HG03432 (cell line): ENCODE data around the gene PVALB.

Source experiments
- ATAC-seq: cut with Tn5 transposase; IDR thresholded peaks from one replicate; pipeline ENCODE4 v1.9.1; 2021; ENCODE audit warnings: mild to moderate bottlenecking, moderate library complexity; ENCODE audit not compliant: unreplicated experiment

Gene PVALB

DNA sequence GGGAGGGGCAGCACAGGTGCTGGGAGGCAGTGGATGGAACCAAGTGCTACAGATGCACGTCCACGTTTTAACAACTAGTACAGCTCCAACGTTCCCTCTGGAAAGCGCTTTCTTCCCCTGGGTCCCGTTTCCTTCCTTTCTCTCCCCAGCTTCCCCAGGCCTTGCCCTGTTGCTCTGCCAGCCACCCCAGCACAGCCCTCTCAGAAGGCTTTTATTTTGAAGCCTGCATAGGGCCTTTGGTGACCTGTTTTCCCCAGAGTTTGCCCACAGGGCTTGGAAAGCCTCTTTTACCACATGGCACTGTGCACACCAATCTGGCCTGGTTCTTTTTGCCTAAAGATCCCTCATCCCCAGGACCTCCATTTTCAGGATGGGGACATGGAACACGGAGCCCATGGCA lies 30.1 kb upstream of the PVALB start:
- ATAC-seq, result no peak

- no peak for ATAC-seq
These were observed 29.4 kb upstream of the PVALB start for GRCh38 chr22:36846271-36846670.

DNA sequence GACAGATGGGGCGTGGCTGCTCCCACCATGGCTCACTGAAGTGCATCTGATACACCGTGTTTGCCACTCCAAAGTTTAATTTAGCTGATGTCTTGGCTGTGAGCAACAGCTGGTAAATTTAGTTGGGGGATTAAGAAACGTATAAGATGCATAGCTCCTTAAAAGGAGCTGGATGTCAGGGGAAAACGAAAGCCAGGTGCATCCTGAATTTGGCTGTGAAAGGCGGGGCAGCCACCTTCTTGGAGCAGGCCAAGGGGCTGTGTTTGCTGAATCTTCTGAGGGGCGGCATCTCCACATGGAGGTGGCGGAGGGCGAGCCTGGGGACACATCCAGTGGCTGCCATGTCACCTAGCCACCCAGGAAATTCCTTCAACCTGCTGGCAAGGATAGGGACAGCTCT lies 23.3 kb upstream of the PVALB start:
- ATAC-seq, result no peak

DNA sequence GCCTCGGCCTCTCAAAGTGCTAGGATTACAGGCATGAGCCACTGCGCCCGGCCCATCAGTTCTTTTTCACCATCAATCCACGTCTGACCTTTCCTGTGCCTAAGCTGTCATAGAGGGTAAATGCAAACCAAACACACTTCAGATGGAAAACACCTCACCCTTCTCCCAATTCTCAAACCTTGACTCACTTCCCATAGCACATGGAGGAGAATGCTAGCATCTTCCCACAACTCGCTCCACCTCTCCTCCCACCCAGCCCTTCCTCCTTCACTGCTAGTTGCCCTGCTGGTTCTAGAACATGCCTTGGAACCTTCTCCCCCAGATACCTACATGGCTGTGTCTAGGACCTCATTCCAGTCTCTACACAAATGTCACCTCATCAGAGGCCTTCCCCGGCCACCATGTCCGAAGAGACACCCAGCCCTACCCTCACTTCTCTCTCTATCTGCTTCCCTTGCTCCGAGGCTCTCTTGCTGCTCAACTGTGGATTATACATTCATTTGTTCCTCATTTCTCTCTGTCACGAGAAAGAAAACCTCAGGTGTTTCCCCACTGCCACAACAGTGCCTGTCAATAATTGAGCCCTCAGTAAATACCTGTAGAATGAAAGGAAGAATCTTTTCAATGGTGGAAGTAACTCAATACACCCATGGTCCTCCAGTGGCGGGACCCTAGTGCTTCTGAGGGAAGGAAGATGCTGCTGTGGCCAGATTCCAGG lies 22.7 kb upstream of the PVALB start:
- no peak for ATAC-seq

GRCh38 chr22:36838119-36839030 lies 21.5 kb upstream of the PVALB start:
- no peak for ATAC-seq

GRCh38 chr22:36835903-36836302 lies 19.1 kb upstream of the PVALB start:
- no peak for ATAC-seq

DNA sequence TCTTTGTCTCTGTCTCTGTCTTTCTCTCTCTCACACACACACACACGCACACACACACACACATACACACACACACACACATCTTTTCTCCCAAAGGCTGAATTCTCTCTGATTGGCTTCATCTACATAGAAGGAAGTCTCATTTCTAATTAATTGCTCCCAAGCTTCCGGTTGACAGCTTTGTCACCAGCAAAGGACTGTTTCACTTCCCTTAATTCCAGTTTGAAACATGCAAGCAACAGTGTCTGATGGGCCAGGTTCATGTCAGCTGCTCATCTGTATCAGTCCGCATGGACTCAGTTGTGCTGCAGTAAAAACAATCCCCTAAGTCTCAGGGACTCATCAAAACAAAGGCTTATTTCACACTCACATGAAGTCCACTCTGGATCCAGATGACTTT lies 16.2 kb upstream of the PVALB start:
- no peak for ATAC-seq

- no peak for ATAC-seq
These were observed 14.9 kb upstream of the PVALB start for GRCh38 chr22:36831717-36832116.

DNA sequence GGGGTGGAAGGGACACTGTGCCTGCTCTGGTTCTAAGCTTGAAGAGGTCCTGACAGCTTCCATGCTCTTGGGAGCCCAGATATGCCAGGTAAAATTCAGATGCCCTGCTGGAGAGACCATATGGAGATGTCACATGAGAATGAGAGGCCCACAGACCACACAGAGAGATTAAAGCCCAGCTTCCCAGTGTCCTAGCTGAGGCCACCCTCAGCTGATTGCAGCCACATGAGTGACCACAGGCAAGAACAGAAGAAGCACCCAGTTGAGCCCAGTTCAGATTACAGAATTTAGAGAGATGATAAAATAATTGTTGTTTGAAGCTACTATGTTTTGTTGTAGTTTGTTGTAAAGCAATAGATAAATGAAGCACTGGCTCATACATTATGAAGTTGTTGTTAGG lies 14.4 kb upstream of the PVALB start:
- ATAC-seq, result no peak

GRCh38 chr22:36830601-36831000 lies 13.8 kb upstream of the PVALB start:
- no peak for ATAC-seq

DNA sequence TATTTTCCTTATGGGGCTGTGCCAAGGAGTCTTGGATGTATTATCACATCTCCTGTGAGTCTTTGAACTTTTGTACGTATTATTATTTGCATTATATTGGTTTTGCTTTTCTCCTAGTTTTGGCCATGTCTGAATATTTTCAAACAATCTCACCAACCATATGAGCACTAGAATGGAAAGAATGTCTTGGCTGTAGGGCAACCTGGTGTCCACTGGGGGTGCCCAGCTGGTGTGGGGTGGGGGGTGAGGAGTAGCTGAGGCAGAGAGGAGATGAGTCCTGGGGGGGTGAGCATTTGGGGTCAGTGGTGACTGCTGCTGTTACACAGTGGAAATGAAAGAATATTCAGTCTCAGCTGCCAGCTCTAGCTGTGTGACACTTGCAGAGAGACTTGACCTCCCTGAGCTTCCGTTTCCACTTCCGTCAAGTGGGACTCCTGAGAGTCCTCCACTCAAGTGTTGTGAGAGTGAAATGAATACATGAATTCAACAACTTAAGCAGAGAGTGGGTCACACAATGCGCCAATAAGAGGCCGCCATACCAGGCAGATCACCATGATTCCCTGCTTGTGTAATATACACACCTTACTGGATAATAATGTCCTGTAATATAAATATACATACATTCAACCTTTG lies 12.7 kb upstream of the PVALB start:
- no peak for ATAC-seq

DNA sequence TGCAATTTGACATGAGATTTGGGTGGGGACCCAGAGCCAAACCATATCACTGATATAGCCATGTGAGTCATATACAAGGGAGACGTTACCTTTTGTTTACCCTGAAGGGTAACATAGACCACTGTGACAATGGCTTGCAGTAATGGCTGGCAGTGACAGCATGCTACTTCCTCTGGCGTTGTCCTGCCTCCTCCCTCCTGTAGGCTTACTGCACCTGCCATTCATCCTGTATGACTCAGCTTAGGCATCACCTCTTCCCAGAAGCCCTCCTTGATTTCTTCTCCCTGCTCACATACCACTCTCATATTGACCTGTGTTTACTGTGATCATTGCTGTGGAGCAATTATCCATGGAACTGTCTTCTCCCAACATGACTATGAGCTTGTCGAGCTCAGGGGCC lies 12.0 kb upstream of the PVALB start:
- no peak for ATAC-seq

DNA sequence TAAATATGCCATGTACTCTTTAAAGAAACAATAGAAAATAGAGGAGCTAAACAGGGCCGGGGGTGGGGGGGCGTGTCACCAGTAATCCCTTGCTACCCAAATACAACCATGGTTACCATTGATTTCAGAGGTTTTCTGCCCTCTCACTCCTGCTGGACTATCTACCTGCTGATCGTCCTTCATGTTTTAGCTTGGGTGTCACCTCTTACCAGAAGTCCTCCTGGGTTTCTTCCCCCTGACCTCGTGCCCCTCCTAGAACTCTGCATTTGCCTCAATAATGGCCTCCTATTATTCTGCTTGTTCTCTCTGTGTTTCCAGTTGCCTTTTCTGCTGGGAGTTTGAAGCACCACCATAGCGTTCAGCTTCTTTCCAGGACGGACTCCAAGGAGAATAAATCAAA lies 9.4 kb upstream of the PVALB start:
- ATAC-seq, result no peak

GRCh38 chr22:36824655-36825054 lies 7.8 kb upstream of the PVALB start:
- ATAC-seq, result no peak

GRCh38 chr22:36823186-36823839 lies 6.5 kb upstream of the PVALB start:
- no peak for ATAC-seq

DNA sequence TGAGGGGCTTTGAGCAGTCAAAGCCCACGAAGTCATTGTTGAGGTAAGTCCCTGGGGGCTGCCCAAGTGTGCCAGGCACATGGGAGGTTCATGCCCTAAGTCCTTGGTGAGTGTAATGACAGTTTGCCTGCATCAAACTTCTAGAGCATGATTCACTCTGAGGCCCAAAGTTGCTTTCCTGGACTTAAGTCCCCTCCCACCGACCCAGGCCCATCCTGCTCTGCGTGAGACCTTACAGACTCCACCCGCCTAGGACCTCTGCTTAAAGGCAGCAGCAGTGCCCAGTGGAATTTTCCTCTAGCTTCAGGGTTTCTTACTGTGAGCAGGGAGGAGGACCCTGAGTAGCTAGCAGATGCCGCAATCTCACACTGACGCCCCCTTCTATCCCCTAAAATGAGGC lies 5.7 kb upstream of the PVALB start:
- ATAC-seq, result no peak

DNA sequence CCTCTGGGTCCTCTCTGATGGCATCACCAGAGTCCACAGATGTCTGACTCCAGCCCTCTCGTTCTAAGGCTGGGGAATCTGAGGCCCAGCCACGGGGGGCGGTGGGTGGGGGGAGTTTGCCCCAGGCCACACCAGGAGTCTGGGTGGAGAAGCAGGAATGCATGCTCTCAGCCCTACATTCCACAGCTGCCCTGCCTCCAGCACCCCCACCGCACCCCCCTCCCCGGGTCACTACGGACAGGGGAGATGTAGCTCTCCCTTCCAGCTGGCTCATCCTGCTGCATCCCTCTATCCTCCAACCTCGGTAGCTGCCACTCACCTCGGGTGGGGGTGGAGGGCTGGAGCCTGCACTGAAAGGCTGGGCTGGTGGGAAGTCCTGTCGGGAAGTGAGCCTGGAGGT lies 2.3 kb upstream of the PVALB start:
- ATAC-seq, result no peak

GRCh38 chr22:36818010-36818642 lies 1.3 kb upstream of the PVALB start:
- no peak for ATAC-seq

DNA sequence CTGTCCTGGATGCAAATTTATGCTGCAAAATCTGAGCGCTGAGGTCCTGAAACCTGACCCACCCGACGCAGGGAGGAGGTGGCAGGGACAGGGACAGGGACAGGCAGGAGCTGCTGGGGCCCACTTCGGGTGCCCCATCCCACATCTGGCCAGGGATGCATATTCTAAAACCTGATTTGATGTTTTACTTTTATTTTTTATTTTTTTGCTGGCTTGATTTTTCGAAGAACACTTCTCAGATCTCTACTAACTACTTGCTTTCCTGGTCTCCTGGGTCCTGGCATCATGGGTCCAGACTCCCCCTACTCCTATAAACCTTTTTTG lies 652 bp upstream of the PVALB start:
- no peak for ATAC-seq

DNA sequence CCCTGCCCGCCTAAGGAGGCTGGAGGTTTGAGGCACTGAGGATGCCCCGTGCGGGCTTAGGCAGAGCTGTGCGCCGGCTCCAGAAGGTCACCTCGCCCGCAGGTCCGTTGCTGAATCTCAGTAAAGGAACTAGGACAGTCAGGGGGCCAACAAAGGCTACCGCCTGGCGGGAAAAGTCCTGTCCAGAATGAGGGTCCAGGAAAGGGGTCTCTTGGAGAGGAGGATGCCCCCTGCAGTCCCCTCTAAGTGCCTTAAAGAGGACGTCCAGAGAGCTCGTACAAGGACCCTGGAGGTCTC lies 548 bp downstream of the PVALB start:
- no peak for ATAC-seq
